Astrocyte (in vitro differentiated cells and primary cell): ENCODE data around the gene IPO13. TPM values are rescaled to one million over a fixed set of nuclear protein-coding genes. Genes with fewer than 3 reads are reported as not detected.
A peak's percentile ranks its signal among the peaks of the same experiment; 100 is the strongest.

Experiments used
- DNase-seq: peaks from one replicate; pipeline ENCODE4 v3.0.0-alpha.2; 2010; ENCODE audit warnings: low read depth
- FAIRE-seq: peaks from 2 replicates; lab custom pipeline; 2011; peaks lifted over from hg19 to GRCh38; lab: Jason Lieb, UNC
- H2AFZ ChIP-seq: 2 replicates; pipeline ENCODE4 v1.6.0; 2012; ENCODE audit warnings: low read depth, low read length, inconsistent platforms
- H3K27ac ChIP-seq: 2 replicates; pipeline ENCODE4 v1.5.1; 2011; ENCODE audit warnings: low read depth, low read length, inconsistent platforms
- H3K27me3 ChIP-seq: 2 replicates; pipeline ENCODE4 v1.6.0; 2011; ENCODE audit warnings: low read length, inconsistent platforms; ENCODE audit not compliant: insufficient read depth
- H3K36me3 ChIP-seq: 2 replicates; pipeline ENCODE4 v1.5.1; 2011; ENCODE audit warnings: low read length, inconsistent platforms; ENCODE audit not compliant: insufficient read depth
- H3K4me1 ChIP-seq: 2 replicates; pipeline ENCODE4 v1.5.1; 2011; ENCODE audit warnings: low read length, inconsistent platforms; ENCODE audit not compliant: insufficient read depth
- H3K4me2 ChIP-seq: 2 replicates; pipeline ENCODE4 v1.6.0; 2012; ENCODE audit warnings: low read length, inconsistent platforms
- H3K4me3 ChIP-seq: 2 replicates; pipeline ENCODE4 v1.5.1; 2011; ENCODE audit warnings: low read depth, mild to moderate bottlenecking, low read length, inconsistent platforms; ENCODE audit not compliant: insufficient read depth
- H3K79me2 ChIP-seq: 2 replicates; pipeline ENCODE4 v1.6.0; 2012; ENCODE audit warnings: mild to moderate bottlenecking, low read length, inconsistent platforms; ENCODE audit not compliant: insufficient read depth
- H3K9ac ChIP-seq: 2 replicates; pipeline ENCODE4 v1.6.0; 2012; ENCODE audit warnings: mild to moderate bottlenecking, low read length, inconsistent platforms
- H3K9me3 ChIP-seq: 2 replicates; pipeline ENCODE4 v1.5.1; 2012; ENCODE audit warnings: low read depth, mild to moderate bottlenecking, low read length, inconsistent platforms; ENCODE audit not compliant: insufficient read depth
- H4K20me1 ChIP-seq: 2 replicates; pipeline ENCODE4 v1.6.0; 2012; ENCODE audit warnings: low read length, inconsistent platforms; ENCODE audit not compliant: insufficient read depth
- H3K27ac Mint-ChIP-seq: one replicate; pipeline ENCODE4 v1.8.0; 2021; ENCODE audit warnings: mild to moderate bottlenecking, mixed read lengths; ENCODE audit not compliant: unreplicated experiment
- H3K27me3 Mint-ChIP-seq: one replicate; pipeline ENCODE4 v1.8.0; 2021; ENCODE audit warnings: low read depth, mixed read lengths; ENCODE audit not compliant: unreplicated experiment
- H3K36me3 Mint-ChIP-seq: one replicate; pipeline ENCODE4 v1.8.0; 2021; ENCODE audit warnings: low read depth, mixed read lengths; ENCODE audit not compliant: unreplicated experiment
- H3K4me1 Mint-ChIP-seq: one replicate; pipeline ENCODE4 v1.8.0; 2021; ENCODE audit warnings: low read depth, mixed read lengths; ENCODE audit not compliant: unreplicated experiment
- H3K4me3 Mint-ChIP-seq: one replicate; pipeline ENCODE4 v1.8.0; 2021; ENCODE audit warnings: mild to moderate bottlenecking, moderate library complexity, mixed read lengths; ENCODE audit not compliant: unreplicated experiment
- H3K9me3 Mint-ChIP-seq: one replicate; pipeline ENCODE4 v1.8.0; 2021; ENCODE audit warnings: mild to moderate bottlenecking, mixed read lengths; ENCODE audit not compliant: unreplicated experiment
- CTCF ChIP-seq: IDR thresholded peaks from 2 replicates; pipeline ENCODE4 v1.5.1; 2011; ENCODE audit warnings: low read depth, mild to moderate bottlenecking, inconsistent platforms, low read length, moderate library complexity; ENCODE audit not compliant: insufficient read depth
- EZH2 ChIP-seq: IDR thresholded peaks from 2 replicates; pipeline ENCODE4 v1.6.1; 2012; ENCODE audit warnings: mild to moderate bottlenecking, low read length, inconsistent platforms; ENCODE audit not compliant: insufficient read depth
- total RNA-seq: library from RNA; stranded (reverse); gene quantifications from 2 replicates; pipeline ENCODE4 v1.2.1, GENCODE V29; 2021

IPO13 gene
- total RNA-seq, 1 donor from 2014 or later, result 31.0 TPM

GRCh38 chr1:43975249-43975961 is 28.7 kb downstream of the IPO13 start:
- Histone ChIP-seq H3K27me3 (no peaks in the 10 kb centered on the region), H3K79me2 (peaks cover 63% of the 10 kb centered on the region), H3K9ac (peak overlapping the region; percentile 90), H3K36me3 (peaks cover 22% of the 10 kb centered on the region), H4K20me1 (peaks cover 41% of the 10 kb centered on the region), H2AFZ (peak overlapping the region; percentile 94), H3K9me3 (no peaks in the 10 kb centered on the region), H3K4me2 (peak overlapping the region; percentile 97), H3K4me1 (peaks cover 45% of the 10 kb centered on the region), H3K4me3 (peak overlapping the region; percentile 80), H3K27ac (peak overlapping the region; percentile 79)
- no peak for DNase-seq
- Mint-ChIP-seq H3K4me1 (peaks cover 34% of the 10 kb centered on the region), H3K9me3 (no peaks in the 10 kb centered on the region), H3K27me3 (no peaks in the 10 kb centered on the region), H3K4me3 (peak overlapping the region; percentile 88), H3K27ac (peak overlapping the region; percentile 81), H3K36me3 (peaks cover 16% of the 10 kb centered on the region)
- FAIRE-seq, result no peak
- no peak for TF ChIP-seq EZH2
- TF ChIP-seq CTCF, result no peak

GRCh38 chr1:43976045-43976444 is 29.3 kb downstream of the IPO13 start:
- Histone ChIP-seq H3K9me3 (no peaks in the 10 kb centered on the region), H3K4me1 (peaks cover 45% of the 10 kb centered on the region), H2AFZ (no peak overlapping the region), H3K4me2 (peak overlapping the region; percentile 97), H3K9ac (peak overlapping the region; percentile 90), H3K4me3 (peak overlapping the region; percentile 80), H4K20me1 (peaks cover 45% of the 10 kb centered on the region), H3K79me2 (peaks cover 63% of the 10 kb centered on the region), H3K27me3 (no peaks in the 10 kb centered on the region), H3K36me3 (peaks cover 22% of the 10 kb centered on the region), H3K27ac (peak overlapping the region; percentile 79)
- TF ChIP-seq CTCF (no peak), EZH2 (no peak)
- peak overlapping the region; percentile 81 for H3K27ac Mint-ChIP-seq
- no peaks in the 10 kb centered on the region for H3K9me3 Mint-ChIP-seq
- no peak for DNase-seq
- H3K4me1 Mint-ChIP-seq, result peaks cover 34% of the 10 kb centered on the region
- peak overlapping the region; percentile 88 for H3K4me3 Mint-ChIP-seq
- FAIRE-seq, result no peak
- peaks cover 19% of the 10 kb centered on the region for H3K36me3 Mint-ChIP-seq
- no peaks in the 10 kb centered on the region for H3K27me3 Mint-ChIP-seq

- Histone ChIP-seq H3K27ac (no peak overlapping the region), H3K4me1 (peaks cover 45% of the 10 kb centered on the region), H3K4me3 (no peak overlapping the region), H3K9ac (no peak overlapping the region), H4K20me1 (peaks cover 49% of the 10 kb centered on the region), H2AFZ (no peak overlapping the region), H3K9me3 (no peaks in the 10 kb centered on the region), H3K27me3 (no peaks in the 10 kb centered on the region), H3K79me2 (peaks cover 65% of the 10 kb centered on the region), H3K36me3 (peaks cover 24% of the 10 kb centered on the region), H3K4me2 (peak overlapping the region; percentile 97)
- FAIRE-seq (no peak), DNase-seq (no peak)
- H3K27me3 Mint-ChIP-seq, result no peaks in the 10 kb centered on the region
- no peaks in the 10 kb centered on the region for H3K9me3 Mint-ChIP-seq
- TF ChIP-seq EZH2 (no peak), CTCF (no peak)
- peak overlapping the region; percentile 88 for H3K4me3 Mint-ChIP-seq
- peaks cover 34% of the 10 kb centered on the region for H3K4me1 Mint-ChIP-seq
- peaks cover 21% of the 10 kb centered on the region for H3K36me3 Mint-ChIP-seq
- H3K27ac Mint-ChIP-seq, result peak overlapping the region; percentile 76
Measured at GRCh38 chr1:43976890-43977289, 30.1 kb downstream of the IPO13 start.
